IPS-18a (cell line): ENCODE measurements around the gene ANO1.

Experiments used
- H3K27ac ChIP-seq: one replicate; pipeline ENCODE4 v1.5.1; 2013; ENCODE audit warnings: low read length
- H3K27me3 ChIP-seq: one replicate; pipeline ENCODE4 v1.6.1; 2013; ENCODE audit warnings: mild to moderate bottlenecking, low read length; ENCODE audit not compliant: control insufficient read depth, insufficient read depth
- H3K36me3 ChIP-seq: one replicate; pipeline ENCODE4 v1.6.1; 2013; ENCODE audit warnings: low read depth, low read length; ENCODE audit not compliant: control insufficient read depth
- H3K4me1 ChIP-seq: one replicate; pipeline ENCODE4 v1.6.1; 2013; ENCODE audit warnings: low read depth, low read length; ENCODE audit not compliant: control insufficient read depth
- H3K4me3 ChIP-seq: one replicate; pipeline ENCODE4 v1.5.1; 2013; ENCODE audit warnings: low read length
- H3K9ac ChIP-seq: one replicate; pipeline ENCODE4 v1.6.1; 2013; ENCODE audit warnings: mild to moderate bottlenecking, low read length, moderate library complexity
- H3K9me3 ChIP-seq: one replicate; pipeline ENCODE4 v1.6.1; 2013; ENCODE audit warnings: low read depth, low read length; ENCODE audit not compliant: control insufficient read depth

Gene ANO1

GRCh38 chr11:70057080-70057479 is 21.0 kb upstream of the ANO1 start:
- H3K27ac ChIP-seq = no peak overlapping the region

GRCh38 chr11:70059971-70060370 is 18.1 kb upstream of the ANO1 start:
- no peak overlapping the region for H3K4me3 ChIP-seq
- no peaks in the 10 kb centered on the region for H3K36me3 ChIP-seq
- H3K9ac ChIP-seq = no peak overlapping the region
- H3K9me3 ChIP-seq = no peaks in the 10 kb centered on the region
- no peaks in the 10 kb centered on the region for H3K4me1 ChIP-seq
- no peak overlapping the region for H3K27ac ChIP-seq
- H3K27me3 ChIP-seq = no peaks in the 10 kb centered on the region

More at GRCh38 chr11:70057080-70057479, 21.0 kb upstream of the ANO1 start:
- H3K4me1 ChIP-seq = no peaks in the 10 kb centered on the region
- no peaks in the 10 kb centered on the region for H3K27me3 ChIP-seq
- H3K9me3 ChIP-seq = no peaks in the 10 kb centered on the region
- H3K9ac ChIP-seq = no peak overlapping the region
- no peak overlapping the region for H3K4me3 ChIP-seq
- no peaks in the 10 kb centered on the region for H3K36me3 ChIP-seq

GRCh38 chr11:70060611-70061293 is 17.4 kb upstream of the ANO1 start:
- Histone ChIP-seq H3K27ac (no peak overlapping the region), H3K4me1 (no peaks in the 10 kb centered on the region), H3K4me3 (no peak overlapping the region), H3K9ac (no peak overlapping the region), H3K36me3 (no peaks in the 10 kb centered on the region), H3K9me3 (no peaks in the 10 kb centered on the region), H3K27me3 (no peaks in the 10 kb centered on the region)

GRCh38 chr11:70061734-70062133 is 16.4 kb upstream of the ANO1 start:
- H3K36me3 ChIP-seq = no peaks in the 10 kb centered on the region
- no peaks in the 10 kb centered on the region for H3K4me1 ChIP-seq
- no peaks in the 10 kb centered on the region for H3K27me3 ChIP-seq
- H3K27ac ChIP-seq = no peak overlapping the region
- H3K9me3 ChIP-seq = no peaks in the 10 kb centered on the region
- no peak overlapping the region for H3K4me3 ChIP-seq
- H3K9ac ChIP-seq = no peak overlapping the region

- H3K27ac ChIP-seq = no peak overlapping the region
- H3K36me3 ChIP-seq = no peaks in the 10 kb centered on the region
- no peaks in the 10 kb centered on the region for H3K9me3 ChIP-seq
- H3K4me3 ChIP-seq = no peak overlapping the region
- H3K27me3 ChIP-seq = no peaks in the 10 kb centered on the region
- peaks cover 6% of the 10 kb centered on the region for H3K4me1 ChIP-seq
- H3K9ac ChIP-seq = no peak overlapping the region
These were observed 15.0 kb upstream of the ANO1 start for GRCh38 chr11:70063121-70063520.

GRCh38 chr11:70063555-70063954 is 14.6 kb upstream of the ANO1 start:
- no peaks in the 10 kb centered on the region for H3K9me3 ChIP-seq
- H3K4me1 ChIP-seq = peaks cover 10% of the 10 kb centered on the region
- no peaks in the 10 kb centered on the region for H3K36me3 ChIP-seq
- H3K27me3 ChIP-seq = no peaks in the 10 kb centered on the region
- no peak overlapping the region for H3K27ac ChIP-seq
- H3K4me3 ChIP-seq = no peak overlapping the region
- H3K9ac ChIP-seq = no peak overlapping the region

GRCh38 chr11:70064008-70064725 is 13.9 kb upstream of the ANO1 start:
- H3K9me3 ChIP-seq = no peaks in the 10 kb centered on the region
- no peaks in the 10 kb centered on the region for H3K36me3 ChIP-seq
- no peak overlapping the region for H3K9ac ChIP-seq
- no peak overlapping the region for H3K4me3 ChIP-seq
- peaks cover 13% of the 10 kb centered on the region for H3K4me1 ChIP-seq
- no peak overlapping the region for H3K27ac ChIP-seq
- H3K27me3 ChIP-seq = peaks cover 6% of the 10 kb centered on the region

- no peak overlapping the region for H3K27ac ChIP-seq
- H3K9me3 ChIP-seq = no peaks in the 10 kb centered on the region
- H3K4me3 ChIP-seq = no peak overlapping the region
- peaks cover 13% of the 10 kb centered on the region for H3K4me1 ChIP-seq
- no peaks in the 10 kb centered on the region for H3K36me3 ChIP-seq
- no peak overlapping the region for H3K9ac ChIP-seq
- peaks cover 9% of the 10 kb centered on the region for H3K27me3 ChIP-seq
These were observed 13.3 kb upstream of the ANO1 start for GRCh38 chr11:70064726-70065317.

- Histone ChIP-seq H3K9ac (no peak overlapping the region), H3K4me3 (no peak overlapping the region), H3K27ac (no peak overlapping the region), H3K27me3 (peaks cover 9% of the 10 kb centered on the region), H3K4me1 (peaks cover 13% of the 10 kb centered on the region), H3K9me3 (no peaks in the 10 kb centered on the region), H3K36me3 (no peaks in the 10 kb centered on the region)
These were observed 12.6 kb upstream of the ANO1 start for GRCh38 chr11:70065318-70066135.

- H3K4me3 ChIP-seq = no peak overlapping the region
- no peaks in the 10 kb centered on the region for H3K9me3 ChIP-seq
- H3K36me3 ChIP-seq = no peaks in the 10 kb centered on the region
- H3K27me3 ChIP-seq = peaks cover 10% of the 10 kb centered on the region
- peaks cover 13% of the 10 kb centered on the region for H3K4me1 ChIP-seq
- H3K27ac ChIP-seq = no peak overlapping the region
- no peak overlapping the region for H3K9ac ChIP-seq
These were observed 12.0 kb upstream of the ANO1 start for GRCh38 chr11:70066136-70066520.

GRCh38 chr11:70066628-70067027 is 11.5 kb upstream of the ANO1 start:
- Histone ChIP-seq H3K4me3 (no peak overlapping the region), H3K27ac (no peak overlapping the region), H3K9ac (no peak overlapping the region), H3K27me3 (peaks cover 15% of the 10 kb centered on the region), H3K4me1 (peaks cover 13% of the 10 kb centered on the region), H3K9me3 (no peaks in the 10 kb centered on the region), H3K36me3 (no peaks in the 10 kb centered on the region)
